Osteoblast (primary cell): ENCODE data around the gene FNIP1. TPM values are rescaled to one million over a fixed set of nuclear protein-coding genes. Genes with fewer than 3 reads are reported as not detected.

ENCODE experiments used
- DNase-seq: peaks from one replicate; pipeline ENCODE4 v3.0.0; 2011; ENCODE audit warnings: low spot score, mixed read lengths; ENCODE audit not compliant: insufficient read length; ENCODE audit errors: missing footprints
- H2AFZ ChIP-seq: 2 replicates; pipeline ENCODE4 v1.6.0; 2011; ENCODE audit warnings: mild to moderate bottlenecking, low read length
- H3K27ac ChIP-seq: 2 replicates; pipeline ENCODE4 v1.5.1; 2011; ENCODE audit warnings: mild to moderate bottlenecking, low read depth, low read length, moderate library complexity
- H3K27me3 ChIP-seq: 2 replicates; pipeline ENCODE4 v1.6.0; 2012; ENCODE audit warnings: mild to moderate bottlenecking, control low read depth, inconsistent platforms, low read length, moderate library complexity; ENCODE audit not compliant: insufficient read depth
- H3K36me3 ChIP-seq: 2 replicates; pipeline ENCODE4 v1.5.1; 2011; ENCODE audit warnings: mild to moderate bottlenecking, low read length, control low read depth, moderate library complexity; ENCODE audit not compliant: insufficient read depth
- H3K4me1 ChIP-seq: 2 replicates; pipeline ENCODE4 v1.5.1; 2011; ENCODE audit warnings: mild to moderate bottlenecking, low read length, control low read depth, moderate library complexity; ENCODE audit not compliant: insufficient read depth
- H3K4me2 ChIP-seq: 2 replicates; pipeline ENCODE4 v1.6.0; 2011; ENCODE audit warnings: mild to moderate bottlenecking, low read length; ENCODE audit not compliant: insufficient read depth
- H3K4me3 ChIP-seq: fragments of 200-600 bp; sonication (generic); 3 replicates; pipeline ENCODE4 v1.5.1; 2012; ENCODE audit warnings: mild to moderate bottlenecking, low read length, inconsistent platforms; ENCODE audit not compliant: insufficient read depth
- H3K79me2 ChIP-seq: 2 replicates; pipeline ENCODE4 v1.6.0; 2012; ENCODE audit warnings: mild to moderate bottlenecking, low read length, control low read depth, inconsistent platforms; ENCODE audit not compliant: insufficient read depth
- H3K9me3 ChIP-seq: 2 replicates; pipeline ENCODE4 v1.5.1; 2011; ENCODE audit warnings: low read depth, low read length, control low read depth
- H4K20me1 ChIP-seq: 2 replicates; pipeline ENCODE4 v1.6.0; 2012; ENCODE audit warnings: mild to moderate bottlenecking, low read length, control low read depth; ENCODE audit not compliant: insufficient read depth
- total RNA-seq: library from RNA; depleted of rRNA; stranded (reverse); fragments of >200 nt; gene quantifications from 2 replicates; pipeline ENCODE4 v1.2.3, GENCODE V29; 2012
- TF ChIP-seq, protein P1 (sequence below): IDR thresholded peaks from 2 replicates; pipeline ENCODE4 v1.5.1; 2011; ENCODE audit warnings: mild to moderate bottlenecking, low read depth, low read length, moderate library complexity; ENCODE audit errors: extremely low read depth

Gene FNIP1
- total RNA-seq, 1 donor, result 116 TPM

DNA sequence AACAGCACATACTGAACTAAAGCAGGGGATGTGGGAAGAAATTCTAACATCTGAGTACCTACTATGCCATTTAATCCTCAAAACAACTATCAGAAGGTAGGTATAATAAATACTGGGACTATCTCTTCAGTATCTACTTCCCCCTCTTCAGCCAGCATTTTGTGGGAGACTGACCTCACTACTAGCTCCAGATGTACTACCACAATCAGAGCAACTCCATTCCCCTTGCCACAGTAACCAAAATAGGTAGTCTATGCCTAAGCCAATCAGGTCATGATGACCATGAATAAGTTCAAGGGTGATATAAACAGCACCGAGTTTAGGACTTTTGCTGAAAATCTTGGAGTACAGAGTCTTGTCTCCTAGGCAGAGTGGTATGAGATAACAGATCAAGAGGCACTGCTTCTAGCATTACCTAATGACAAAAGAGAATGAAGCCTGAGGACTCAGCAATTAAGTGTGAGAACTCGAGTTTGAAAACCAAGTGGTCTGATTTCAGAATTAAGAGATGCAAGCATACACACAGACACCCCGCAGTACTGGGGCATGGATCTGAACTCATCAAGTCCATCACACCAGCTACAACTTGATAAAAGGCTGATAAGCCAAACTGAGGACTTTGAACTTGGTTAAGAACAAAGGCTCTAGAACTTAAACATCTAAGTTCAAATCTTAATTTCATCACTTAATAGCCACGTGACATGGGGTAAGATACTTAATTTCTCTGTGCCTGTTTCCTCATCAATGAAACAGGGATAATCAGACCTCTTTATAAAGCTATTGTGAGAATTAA, 9.7 kb downstream of the FNIP1 start:
- Histone ChIP-seq H3K27ac (no peak overlapping the region), H3K27me3 (no peaks in the 10 kb centered on the region), H3K4me3 (no peak overlapping the region), H4K20me1 (peaks cover 72% of the 10 kb centered on the region), H2AFZ (no peak overlapping the region), H3K4me1 (no peaks in the 10 kb centered on the region), H3K79me2 (peaks cover 97% of the 10 kb centered on the region), H3K9me3 (no peaks in the 10 kb centered on the region), H3K4me2 (no peak overlapping the region), H3K36me3 (no peaks in the 10 kb centered on the region)
- no peak for DNase-seq
- TF ChIP-seq, protein P1, sequence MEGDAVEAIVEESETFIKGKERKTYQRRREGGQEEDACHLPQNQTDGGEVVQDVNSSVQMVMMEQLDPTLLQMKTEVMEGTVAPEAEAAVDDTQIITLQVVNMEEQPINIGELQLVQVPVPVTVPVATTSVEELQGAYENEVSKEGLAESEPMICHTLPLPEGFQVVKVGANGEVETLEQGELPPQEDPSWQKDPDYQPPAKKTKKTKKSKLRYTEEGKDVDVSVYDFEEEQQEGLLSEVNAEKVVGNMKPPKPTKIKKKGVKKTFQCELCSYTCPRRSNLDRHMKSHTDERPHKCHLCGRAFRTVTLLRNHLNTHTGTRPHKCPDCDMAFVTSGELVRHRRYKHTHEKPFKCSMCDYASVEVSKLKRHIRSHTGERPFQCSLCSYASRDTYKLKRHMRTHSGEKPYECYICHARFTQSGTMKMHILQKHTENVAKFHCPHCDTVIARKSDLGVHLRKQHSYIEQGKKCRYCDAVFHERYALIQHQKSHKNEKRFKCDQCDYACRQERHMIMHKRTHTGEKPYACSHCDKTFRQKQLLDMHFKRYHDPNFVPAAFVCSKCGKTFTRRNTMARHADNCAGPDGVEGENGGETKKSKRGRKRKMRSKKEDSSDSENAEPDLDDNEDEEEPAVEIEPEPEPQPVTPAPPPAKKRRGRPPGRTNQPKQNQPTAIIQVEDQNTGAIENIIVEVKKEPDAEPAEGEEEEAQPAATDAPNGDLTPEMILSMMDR, result no peak

DNA sequence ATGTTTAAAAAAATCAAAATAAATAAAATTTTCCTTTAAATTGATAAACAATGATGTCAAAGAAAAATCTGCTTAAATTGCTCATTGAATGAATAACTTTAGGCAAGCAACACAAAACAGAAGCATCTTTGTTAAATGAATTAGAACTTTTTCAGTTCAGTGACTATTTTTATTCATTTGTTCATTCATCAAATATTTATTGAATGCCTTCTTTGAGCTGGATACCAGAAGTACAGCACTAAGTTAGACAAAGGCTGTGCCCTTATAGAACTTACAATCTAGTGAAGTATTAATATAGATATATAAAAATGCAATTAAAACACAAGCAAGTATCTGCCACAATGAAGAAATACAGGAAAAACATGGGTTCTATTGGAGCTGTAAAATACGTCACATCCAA, 10.8 kb downstream of the FNIP1 start:
- DNase-seq, result no peak
- Histone ChIP-seq H3K27ac (no peak overlapping the region), H2AFZ (no peak overlapping the region), H3K4me1 (no peaks in the 10 kb centered on the region), H3K4me2 (no peak overlapping the region), H3K36me3 (no peaks in the 10 kb centered on the region), H3K9me3 (no peaks in the 10 kb centered on the region), H3K79me2 (peaks cover 97% of the 10 kb centered on the region), H3K27me3 (no peaks in the 10 kb centered on the region), H4K20me1 (peaks cover 73% of the 10 kb centered on the region), H3K4me3 (no peak overlapping the region)
- TF ChIP-seq, protein P1, result no peak

DNA sequence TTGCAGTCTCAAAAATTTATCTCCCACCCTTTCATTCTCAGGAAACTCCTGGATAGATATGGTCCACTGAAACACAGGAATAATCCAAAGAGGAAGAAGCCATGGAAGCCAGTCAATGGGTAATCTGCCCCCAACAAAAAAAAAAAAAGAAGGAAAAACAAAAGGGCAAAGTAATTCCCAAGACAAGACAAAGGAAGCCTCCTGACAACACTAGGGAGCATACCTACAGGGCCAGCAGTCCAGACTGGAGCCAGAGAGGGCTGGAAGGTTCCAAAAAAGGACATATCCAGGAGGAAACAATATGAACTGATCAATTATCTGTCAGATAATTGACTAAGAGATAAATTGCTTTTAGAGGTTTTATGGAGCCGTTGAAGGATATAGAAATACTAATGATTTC, 12.9 kb downstream of the FNIP1 start:
- peaks cover 60% of the 10 kb centered on the region for H4K20me1 ChIP-seq

DNA sequence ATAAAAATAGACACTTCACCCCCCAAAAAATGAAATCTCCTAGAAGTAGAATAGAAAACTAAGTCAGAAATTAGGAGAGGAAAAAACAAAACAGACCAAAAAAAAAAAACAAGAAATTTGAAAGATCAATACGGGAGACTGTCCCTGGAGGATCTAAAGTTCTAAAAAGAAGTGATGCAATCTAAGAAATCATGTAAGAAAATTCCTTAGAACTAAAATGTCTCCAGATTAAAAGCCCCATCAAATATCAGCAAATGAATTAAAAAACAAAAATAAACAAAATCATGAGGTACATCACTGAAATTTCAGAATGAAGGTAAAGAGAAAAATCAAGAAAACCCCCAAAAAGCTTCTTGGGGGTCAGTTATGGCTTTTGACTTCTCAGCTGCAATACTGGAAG, 13.5 kb downstream of the FNIP1 start:
- H3K27me3 ChIP-seq, result no peaks in the 10 kb centered on the region
- no peak overlapping the region for H3K27ac ChIP-seq
- no peak overlapping the region for H3K4me3 ChIP-seq
- H2AFZ ChIP-seq, result no peak overlapping the region
- no peaks in the 10 kb centered on the region for H3K4me1 ChIP-seq
- peaks cover 58% of the 10 kb centered on the region for H4K20me1 ChIP-seq
- TF ChIP-seq, protein P1, result no peak
- no peaks in the 10 kb centered on the region for H3K9me3 ChIP-seq
- no peak for DNase-seq
- H3K36me3 ChIP-seq, result no peaks in the 10 kb centered on the region
- no peak overlapping the region for H3K4me2 ChIP-seq
- peaks cover 89% of the 10 kb centered on the region for H3K79me2 ChIP-seq

More for the DNA sequence above, 12.9 kb downstream of the FNIP1 start:
- Histone ChIP-seq H3K27me3 (no peaks in the 10 kb centered on the region), H3K9me3 (no peaks in the 10 kb centered on the region), H3K4me2 (no peak overlapping the region), H2AFZ (no peak overlapping the region), H3K4me1 (no peaks in the 10 kb centered on the region), H3K27ac (no peak overlapping the region), H3K36me3 (no peaks in the 10 kb centered on the region), H3K79me2 (peaks cover 94% of the 10 kb centered on the region), H3K4me3 (no peak overlapping the region)
- TF ChIP-seq, protein P1, result no peak
- DNase-seq, result no peak
